IPS-NIHi7 (cell line): Measurements from ENCODE around the gene AEBP1.
A peak's percentile ranks its signal among the peaks of the same experiment; 100 is the strongest.

Experiments used
- DNase-seq: peaks from one replicate; pipeline ENCODE4 v3.0.0; 2012; ENCODE audit warnings: mixed read lengths; ENCODE audit errors: extremely low spot score

Gene AEBP1

DNA sequence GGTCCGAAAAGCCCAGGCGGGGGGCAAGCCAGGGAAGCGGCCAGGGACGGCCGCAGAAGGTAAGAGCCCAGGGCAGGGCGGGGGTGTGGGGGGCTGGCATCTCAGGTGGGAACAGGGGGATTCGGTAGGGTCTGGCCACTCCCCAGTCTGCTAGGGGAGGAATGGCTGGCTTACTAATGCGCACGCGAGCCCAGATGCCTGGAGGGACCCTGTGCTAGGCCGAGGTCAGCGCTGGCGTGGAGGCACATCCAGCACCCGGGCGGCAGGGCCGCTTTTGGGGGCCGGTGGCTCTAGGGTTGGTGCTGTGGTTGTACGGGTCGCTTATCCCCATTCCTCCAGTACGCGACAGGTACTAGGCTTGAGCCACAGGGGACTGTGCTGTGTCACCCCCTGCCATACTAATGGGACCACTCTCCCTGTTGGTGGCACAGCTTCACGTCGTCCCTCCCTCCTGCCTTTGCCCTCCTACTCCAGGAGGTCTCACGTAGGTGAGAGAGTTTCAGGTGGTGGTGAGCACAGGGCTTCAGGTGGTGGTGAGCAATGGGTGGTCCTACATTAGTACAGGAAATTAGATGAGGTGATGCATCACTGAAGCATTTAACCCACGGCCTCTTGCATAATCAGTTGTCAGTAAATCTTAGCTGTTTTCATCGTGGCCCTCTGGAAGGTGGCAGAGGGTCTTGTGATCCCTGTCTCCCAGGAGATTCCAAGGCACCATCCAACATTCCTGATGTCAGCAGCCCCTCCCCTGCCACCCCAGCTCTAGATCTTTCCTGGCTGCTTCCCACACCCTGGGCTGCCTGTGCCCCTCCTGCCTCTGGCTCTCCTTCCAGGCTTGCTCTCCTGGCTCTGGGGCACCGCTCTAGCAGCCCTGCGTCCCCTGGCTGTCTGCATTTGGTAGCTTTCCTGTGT is 971 bp downstream of the AEBP1 start:
- DNase-seq = peak; percentile 51

DNA sequence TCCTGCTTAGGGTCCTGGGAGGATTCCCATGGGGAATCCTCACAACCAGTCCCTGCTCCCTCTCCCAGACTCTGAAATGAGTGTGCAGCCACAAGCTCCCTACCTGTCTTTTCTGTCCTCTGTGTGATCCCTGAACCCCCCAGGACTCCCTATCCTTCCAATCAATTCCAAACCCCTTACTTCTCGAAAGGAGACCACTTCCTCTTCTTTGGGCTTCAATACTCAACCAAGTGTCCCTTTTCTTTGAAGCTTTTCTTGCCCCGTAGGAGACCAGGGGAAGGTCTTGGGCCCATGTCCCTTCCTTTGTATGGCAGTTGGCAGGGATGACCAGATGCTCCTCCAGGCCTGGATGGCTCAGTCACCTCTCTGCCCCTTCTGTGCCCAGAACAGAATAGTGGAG is 1.7 kb downstream of the AEBP1 start:
- no peak for DNase-seq

DNA sequence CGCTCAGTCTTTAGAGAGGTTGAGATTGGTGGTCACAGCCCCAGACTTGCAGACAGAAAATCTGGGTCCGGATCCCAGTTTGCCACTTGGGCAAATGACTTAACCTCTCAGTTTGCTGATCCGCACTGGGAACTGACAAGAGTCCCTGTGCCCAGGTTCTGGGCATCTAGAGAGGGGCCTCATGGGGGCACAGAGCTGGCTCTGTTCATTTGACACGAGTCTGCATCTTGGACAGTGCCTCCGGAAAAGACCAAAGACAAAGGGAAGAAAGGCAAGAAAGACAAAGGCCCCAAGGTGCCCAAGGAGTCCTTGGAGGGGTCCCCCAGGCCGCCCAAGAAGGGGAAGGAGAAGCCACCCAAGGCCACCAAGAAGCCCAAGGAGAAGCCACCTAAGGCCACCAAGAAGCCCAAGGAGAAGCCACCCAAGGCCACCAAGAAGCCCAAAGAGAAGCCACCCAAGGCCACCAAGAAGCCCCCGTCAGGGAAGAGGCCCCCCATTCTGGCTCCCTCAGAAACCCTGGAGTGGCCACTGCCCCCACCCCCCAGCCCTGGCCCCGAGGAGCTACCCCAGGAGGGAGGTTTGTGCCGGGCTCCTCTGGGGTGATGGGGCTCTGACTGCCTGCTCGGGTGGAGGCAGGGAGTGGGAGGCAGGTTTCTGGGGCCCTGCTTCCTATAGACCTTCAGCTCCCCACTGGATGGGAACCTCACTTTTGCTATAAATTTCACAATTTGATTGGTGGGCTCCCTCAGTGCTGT is 2.3 kb downstream of the AEBP1 start:
- DNase-seq = no peak

DNA sequence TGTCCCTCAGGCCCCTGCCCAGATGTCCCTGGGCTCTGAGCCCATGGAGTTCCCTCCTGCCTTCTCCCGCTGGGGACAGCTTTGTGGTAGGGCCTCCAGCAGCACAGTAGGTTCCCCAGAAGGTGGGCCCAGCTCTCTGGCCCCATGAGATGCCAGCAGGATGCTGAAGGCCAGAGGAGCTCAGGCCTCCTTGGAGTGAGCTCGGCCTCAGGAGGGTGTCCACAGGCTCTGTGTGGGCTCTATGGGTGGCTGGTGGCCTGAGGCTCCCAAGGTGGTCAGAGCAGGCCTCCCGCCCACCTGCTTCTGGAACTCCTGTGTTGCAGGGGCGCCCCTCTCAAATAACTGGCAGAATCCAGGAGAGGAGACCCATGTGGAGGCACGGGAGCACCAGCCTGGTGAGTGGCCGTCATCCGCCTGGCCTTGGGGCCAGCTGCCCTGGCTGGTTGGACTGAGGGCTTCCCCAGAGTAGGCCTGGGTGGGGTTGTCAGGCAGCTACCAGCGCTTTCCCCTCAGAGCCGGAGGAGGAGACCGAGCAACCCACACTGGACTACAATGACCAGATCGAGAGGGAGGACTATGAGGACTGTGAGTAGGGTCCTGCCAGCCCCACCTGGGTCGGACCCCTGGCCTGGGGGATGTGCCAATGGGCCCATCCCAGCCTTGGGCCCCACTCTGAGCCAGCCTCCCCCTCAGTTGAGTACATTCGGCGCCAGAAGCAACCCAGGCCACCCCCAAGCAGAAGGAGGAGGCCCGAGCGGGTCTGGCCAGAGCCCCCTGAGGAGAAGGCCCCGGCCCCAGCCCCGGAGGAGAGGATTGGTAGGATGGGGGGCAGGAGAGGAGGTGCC is 3.2 kb downstream of the AEBP1 start:
- no peak for DNase-seq

DNA sequence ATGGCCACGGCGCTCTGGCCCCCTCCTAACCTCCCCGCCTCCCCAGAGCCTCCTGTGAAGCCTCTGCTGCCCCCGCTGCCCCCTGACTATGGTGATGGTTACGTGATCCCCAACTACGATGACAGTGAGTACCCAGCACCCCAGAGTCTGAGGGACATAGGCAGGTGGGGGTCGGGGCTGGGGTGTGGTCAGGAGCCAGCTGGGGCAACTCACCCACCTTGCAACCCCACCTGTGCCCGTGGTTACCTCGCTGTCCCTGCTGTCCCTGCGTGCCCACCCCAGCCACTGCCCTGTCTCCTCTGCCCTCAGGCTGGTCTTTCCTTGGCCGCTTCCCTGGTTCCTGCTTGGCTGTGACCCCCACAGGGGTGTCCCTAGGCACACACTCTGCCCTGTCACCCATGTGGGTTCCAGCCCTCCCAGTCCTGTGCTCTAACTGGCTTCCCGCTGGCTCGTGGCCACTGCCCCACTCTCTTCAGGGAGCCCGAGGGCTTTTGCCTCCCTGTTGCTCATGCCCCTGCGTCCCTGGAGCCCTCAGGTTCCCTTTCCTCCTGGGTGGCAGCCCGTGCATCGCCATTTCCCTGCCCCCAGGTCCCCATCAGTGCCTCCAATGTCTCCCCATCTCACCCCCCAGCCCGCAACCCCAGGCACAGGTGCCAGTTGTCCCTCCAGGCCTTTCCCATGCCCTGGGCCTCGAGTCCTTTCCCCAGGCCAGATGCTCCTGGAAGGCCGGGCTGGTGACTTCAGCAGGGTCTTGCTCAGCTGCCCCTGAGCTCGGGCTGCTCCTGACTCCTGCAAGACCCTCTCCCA is 4.0 kb downstream of the AEBP1 start:
- DNase-seq = no peak

DNA sequence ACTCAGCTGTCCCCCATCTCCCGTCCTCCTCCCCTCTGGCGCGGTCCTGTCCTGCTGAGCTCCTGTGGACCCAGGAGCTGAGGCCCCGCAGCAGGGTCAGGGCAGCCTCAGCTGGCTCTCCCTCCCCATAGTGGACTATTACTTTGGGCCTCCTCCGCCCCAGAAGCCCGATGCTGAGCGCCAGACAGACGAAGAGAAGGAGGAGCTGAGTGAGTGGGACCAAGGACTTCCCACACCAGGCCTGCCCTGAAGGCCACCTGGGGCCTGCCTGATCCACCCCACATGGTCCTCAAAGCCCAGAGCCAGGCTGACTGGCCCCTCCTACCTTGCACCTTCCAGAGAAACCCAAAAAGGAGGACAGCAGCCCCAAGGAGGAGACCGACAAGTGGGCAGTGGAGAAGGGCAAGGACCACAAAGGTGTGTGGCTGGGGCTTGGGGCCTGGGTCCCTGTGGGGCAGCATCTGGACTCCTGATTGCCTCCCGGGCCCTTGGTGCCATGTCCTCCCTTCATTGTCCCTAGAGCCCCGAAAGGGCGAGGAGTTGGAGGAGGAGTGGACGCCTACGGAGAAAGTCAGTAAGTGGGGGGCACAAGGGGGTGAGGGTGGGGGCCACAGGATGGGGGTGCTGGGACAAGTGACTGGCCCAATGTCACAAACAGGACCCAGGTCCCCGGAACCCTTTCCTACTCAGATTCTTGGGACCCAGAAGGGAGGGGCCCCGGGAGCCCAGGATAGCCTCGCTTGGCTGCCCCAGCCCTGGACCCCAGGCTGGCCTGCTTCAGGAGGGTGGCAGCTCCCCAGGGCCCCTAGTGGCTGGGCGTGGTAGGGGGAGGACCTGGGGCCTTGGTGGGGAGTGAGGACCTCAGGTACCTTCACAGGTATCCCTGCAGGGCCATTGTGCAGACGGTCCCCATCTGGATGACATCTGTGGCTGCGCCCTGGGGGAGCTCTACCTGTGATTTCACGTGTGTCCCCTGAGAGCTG is 4.9 kb downstream of the AEBP1 start:
- no peak for DNase-seq

DNA sequence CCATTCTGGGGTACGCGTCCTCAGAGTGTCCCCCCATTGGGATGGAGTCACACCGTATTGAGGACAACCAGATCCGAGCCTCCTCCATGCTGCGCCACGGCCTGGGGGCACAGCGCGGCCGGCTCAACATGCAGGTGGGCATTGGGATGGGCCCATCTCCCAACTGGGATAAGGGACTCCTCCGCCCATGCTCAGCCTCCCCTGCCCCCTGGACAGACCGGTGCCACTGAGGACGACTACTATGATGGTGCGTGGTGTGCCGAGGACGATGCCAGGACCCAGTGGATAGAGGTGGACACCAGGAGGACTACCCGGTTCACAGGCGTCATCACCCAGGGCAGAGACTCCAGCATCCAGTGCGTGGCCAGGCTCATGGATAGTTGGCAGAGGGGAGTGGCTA is 5.8 kb downstream of the AEBP1 start:
- no peak for DNase-seq

DNA sequence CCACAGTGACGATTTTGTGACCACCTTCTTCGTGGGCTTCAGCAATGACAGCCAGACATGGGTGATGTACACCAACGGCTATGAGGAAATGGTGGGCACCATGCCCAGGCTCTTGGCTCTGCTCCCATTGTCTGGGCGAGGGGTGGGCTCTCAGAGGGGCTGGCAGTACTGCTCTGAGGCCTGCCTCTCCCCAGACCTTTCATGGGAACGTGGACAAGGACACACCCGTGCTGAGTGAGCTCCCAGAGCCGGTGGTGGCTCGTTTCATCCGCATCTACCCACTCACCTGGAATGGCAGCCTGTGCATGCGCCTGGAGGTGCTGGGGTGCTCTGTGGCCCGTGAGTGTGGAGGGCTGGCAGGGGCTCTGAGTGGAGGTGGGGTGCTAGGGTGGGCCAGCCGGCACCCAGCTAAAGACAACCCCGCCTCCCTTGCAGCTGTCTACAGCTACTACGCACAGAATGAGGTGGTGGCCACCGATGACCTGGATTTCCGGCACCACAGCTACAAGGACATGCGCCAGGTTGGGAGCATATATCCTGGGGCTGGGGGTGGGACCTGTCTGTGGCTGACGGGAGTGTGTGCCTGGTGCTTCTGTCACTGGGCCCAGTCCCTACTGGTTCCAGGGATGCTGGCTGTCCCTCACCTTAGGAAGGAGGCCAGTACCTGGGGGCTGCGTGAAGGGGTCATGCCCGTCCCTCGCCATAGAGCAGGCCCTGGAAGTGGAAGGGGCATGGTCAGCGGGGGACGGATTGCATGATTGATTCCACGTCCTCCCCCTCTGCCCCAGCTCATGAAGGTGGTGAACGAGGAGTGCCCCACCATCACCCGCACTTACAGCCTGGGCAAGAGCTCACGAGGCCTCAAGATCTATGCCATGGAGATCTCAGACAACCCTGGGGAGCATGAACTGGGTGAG is 6.8 kb downstream of the AEBP1 start:
- no peak for DNase-seq

DNA sequence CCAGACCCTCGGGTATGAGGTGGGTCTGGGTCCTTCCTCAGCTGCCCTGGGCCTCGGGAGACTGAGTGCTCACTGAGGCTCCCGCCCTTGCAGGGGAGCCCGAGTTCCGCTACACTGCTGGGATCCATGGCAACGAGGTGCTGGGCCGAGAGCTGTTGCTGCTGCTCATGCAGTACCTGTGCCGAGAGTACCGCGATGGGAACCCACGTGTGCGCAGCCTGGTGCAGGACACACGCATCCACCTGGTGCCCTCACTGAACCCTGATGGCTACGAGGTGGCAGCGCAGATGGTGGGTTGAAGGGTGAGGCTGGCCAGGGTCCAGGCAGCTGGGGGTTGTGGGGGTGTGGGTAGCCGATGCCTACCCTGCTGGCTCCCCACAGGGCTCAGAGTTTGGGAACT is 7.6 kb downstream of the AEBP1 start:
- no peak for DNase-seq

DNA sequence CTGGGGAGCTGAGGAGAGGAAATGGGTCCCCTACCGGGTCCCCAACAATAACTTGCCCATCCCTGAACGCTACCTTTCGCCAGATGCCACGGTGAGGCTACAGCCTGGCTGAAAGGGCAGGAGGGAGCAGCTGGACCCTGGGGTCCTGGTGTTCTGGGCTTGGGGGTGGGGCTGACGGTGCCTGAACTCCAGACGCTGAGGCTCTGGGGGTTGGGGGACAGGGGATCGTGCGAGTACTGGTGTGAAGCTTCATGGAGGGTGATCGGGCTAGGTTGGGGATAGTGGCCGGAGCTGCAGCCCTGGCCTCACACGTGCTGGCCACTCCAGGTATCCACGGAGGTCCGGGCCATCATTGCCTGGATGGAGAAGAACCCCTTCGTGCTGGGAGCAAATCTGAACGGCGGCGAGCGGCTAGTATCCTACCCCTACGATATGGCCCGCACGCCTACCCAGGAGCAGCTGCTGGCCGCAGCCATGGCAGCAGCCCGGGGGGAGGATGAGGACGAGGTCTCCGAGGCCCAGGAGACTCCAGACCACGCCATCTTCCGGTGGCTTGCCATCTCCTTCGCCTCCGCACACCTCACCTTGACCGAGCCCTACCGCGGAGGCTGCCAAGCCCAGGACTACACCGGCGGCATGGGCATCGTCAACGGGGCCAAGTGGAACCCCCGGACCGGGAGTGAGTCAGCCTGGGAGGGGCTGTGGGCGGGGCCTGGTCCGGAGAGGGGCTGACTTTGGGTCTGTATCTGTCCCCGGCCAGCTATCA is 8.3 kb downstream of the AEBP1 start:
- peak; percentile 65 for DNase-seq

DNA sequence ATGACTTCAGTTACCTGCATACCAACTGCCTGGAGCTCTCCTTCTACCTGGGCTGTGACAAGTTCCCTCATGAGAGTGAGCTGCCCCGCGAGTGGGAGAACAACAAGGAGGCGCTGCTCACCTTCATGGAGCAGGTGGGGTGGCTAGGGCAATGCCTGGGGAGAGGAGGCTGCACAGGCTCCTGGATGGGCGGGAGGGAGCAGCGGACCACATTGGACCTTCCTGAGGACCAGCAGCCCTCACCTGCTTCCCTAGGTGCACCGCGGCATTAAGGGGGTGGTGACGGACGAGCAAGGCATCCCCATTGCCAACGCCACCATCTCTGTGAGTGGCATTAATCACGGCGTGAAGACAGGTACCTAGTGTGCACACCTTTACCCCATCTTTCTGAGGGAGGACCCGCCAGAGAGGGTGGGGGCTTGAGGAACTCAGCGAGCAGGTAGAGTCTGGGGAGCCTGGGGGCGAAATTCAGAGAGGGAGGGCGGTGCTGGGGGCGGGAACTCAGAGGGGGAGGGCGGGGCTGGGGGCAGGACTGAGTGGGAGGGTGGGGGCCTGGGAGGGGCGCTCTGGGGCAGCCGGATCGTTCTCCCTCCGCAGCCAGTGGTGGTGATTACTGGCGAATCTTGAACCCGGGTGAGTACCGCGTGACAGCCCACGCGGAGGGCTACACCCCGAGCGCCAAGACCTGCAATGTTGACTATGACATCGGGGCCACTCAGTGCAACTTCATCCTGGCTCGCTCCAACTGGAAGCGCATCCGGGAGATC is 9.0 kb downstream of the AEBP1 start:
- peak; percentile 35 for DNase-seq

DNA sequence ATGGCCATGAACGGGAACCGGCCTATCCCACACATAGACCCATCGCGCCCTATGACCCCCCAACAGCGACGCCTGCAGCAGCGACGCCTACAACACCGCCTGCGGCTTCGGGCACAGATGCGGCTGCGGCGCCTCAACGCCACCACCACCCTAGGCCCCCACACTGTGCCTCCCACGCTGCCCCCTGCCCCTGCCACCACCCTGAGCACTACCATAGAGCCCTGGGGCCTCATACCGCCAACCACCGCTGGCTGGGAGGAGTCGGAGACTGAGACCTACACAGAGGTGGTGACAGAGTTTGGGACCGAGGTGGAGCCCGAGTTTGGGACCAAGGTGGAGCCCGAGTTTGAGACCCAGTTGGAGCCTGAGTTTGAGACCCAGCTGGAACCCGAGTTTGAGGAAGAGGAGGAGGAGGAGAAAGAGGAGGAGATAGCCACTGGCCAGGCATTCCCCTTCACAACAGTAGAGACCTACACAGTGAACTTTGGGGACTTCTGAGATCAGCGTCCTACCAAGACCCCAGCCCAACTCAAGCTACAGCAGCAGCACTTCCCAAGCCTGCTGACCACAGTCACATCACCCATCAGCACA is 9.7 kb downstream of the AEBP1 start:
- DNase-seq = no peak

DNA sequence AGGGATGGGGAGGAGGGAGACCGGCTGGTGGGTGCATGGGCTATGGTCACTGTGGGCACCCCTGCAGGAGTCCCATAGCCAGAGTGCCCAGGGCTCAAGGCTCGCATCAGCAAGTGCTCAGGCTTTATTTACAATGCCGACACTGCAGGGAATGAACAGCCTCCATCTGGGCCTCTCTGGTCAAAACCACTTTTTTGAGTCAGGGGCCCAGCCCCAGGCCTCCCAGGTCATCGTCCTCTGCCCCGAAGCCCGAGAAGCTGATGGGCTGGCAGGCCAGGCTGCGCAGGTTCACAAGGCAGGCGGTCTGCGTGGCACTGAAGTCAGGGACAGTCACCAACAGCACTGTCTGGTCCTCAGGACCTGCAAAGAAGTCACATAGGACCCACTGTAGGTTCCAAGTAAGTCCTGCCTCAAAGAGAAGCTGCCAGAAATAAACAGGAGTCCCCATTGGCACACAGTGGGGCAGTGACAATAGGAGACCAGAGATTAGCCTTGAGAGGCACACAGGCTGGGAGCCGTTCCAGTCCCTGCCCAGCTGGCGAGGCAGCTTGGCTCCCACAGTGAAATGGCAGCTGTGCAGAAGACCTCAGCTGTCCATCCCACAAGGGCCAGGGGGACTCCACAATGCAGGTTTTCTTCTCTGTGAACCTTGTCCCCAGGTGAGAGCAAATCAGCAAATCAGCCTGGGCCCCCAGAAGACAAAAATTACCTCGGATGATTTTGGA is 10.6 kb downstream of the AEBP1 start:
- no peak for DNase-seq

DNA sequence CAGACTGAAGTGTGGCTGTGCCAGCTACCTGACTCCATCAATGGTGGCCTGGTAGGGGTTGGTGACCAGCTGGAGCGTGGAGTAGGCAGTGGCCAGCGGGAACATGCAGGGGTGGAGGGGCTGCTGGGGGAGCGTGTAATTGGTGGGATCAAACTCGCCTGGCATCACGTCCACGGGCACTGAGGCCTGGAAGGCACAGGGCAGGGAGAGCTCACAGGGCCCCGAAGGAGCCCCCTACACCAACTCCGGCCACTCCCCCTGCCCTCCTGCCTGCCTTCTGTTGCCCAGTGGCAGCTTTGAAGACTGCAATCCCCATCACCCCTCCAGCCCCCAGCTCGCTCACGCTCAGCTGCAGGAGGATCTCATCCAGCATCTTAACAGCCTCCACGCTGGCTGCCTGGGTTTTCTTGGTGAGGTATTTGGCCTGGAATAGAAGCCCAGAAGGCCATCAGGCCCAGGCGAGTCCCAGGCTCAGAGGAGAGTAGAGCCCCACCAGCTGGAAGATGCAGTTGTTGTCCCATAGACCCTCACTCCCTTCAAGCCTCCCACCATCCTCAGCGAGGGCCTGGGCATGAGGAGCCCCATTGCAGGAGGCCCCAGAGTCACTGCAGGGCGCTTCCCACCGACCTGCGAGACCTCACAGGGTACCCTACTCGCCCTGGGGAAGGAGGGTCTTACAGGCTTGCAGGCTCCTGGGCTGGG is 12.1 kb downstream of the AEBP1 start:
- DNase-seq = no peak

DNA sequence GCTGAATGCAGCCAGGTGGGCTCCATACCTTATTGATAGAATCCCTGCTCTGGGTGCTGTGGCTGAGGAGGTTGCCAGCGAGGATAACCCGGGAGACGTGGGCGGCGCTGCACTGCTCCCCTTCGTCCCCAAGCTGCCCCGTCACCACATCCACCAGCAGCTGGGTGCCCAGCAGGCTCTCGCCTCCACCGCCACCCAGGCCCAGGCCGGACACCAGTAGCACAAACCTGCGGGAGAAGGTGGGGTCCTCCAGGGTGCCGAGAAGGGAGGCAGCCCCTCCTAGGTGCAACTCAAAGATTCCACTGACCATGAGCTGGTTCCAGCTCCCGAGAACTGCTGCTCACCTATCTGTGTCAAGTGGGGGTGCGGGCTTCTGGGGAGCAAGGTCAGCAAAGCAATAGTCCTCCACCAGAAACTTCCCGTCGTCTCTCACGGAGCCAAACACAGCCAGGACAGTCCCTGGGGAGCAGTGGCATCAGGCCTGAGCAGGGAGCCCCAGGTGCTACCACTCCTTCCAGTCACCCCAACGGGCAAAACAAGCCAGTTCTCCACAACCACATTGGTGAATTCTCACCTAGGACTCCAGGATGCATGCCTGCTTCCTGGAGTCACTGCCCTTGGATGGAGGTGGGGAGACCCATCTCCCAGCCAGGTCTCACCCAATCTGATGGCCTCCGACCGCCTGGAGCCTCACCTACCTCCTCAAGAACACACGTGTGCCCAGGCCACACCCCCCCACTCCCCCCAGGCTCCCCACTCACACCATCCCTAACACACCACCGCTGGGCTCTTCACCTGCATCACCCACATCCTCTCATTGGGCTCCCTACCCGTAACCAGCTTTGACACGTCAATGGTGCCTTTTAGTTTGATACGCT is 12.9 kb downstream of the AEBP1 start:
- no peak for DNase-seq
